H1 (cell line): Measurements from ENCODE around the gene PALM. TPM values are rescaled to one million over a fixed set of nuclear protein-coding genes. Genes with fewer than 3 reads are reported as not detected.

ENCODE experiments used
- CTCF ChIA-PET: fragments of 300-600 bp; sonication (Branson Sonifier 250); formaldehyde crosslinking; loops from one replicate; lab custom pipeline; 2021; ENCODE audit not compliant: partially characterized antibody; lab: Charles Lee
- POLR2A ChIA-PET: fragments of 300-600 bp; sonication (Branson Sonifier 250); formaldehyde crosslinking; loops from one replicate; lab custom pipeline; 2021; ENCODE audit warnings: inconsistent platforms; ENCODE audit not compliant: partially characterized antibody; lab: Charles Lee
- DNase-seq, 2 experiments: peaks; one replicate each; pipeline versions ENCODE4 v3.0.0 to v3.0.0-alpha.2; 2010 to 2022; ENCODE audit warnings: low spot score in 2 of 2, low read depth in 1 of 2, mixed read lengths in 1 of 2
- FAIRE-seq: peaks from 2 replicates; lab custom pipeline; 2011; peaks lifted over from hg19 to GRCh38; lab: Jason Lieb, UNC
- H2AFZ ChIP-seq: 2 replicates; pipeline ENCODE4 v1.8.1; 2012; ENCODE audit warnings: low read length, inconsistent platforms
- H2AK5ac ChIP-seq: 2 replicates; pipeline ENCODE4 v1.6.1; 2013; ENCODE audit warnings: low read depth, low read length
- H2BK120ac ChIP-seq: replicated peaks from 2 replicates; pipeline ENCODE3; 2013; ENCODE audit warnings: low read depth, low read length, inconsistent platforms
- H2BK12ac ChIP-seq: 2 replicates; pipeline ENCODE4 v1.6.1; 2013; ENCODE audit warnings: low read depth, low read length
- H2BK15ac ChIP-seq: 2 replicates; pipeline ENCODE4 v1.6.1; 2013; ENCODE audit warnings: low read length
- H2BK20ac ChIP-seq: 2 replicates; pipeline ENCODE4 v1.6.1; 2013; ENCODE audit warnings: low read length
- H2BK5ac ChIP-seq: 2 replicates; pipeline ENCODE4 v1.6.1; 2013; ENCODE audit warnings: low read depth, low read length
- H3K14ac ChIP-seq: 2 replicates; pipeline ENCODE4 v1.6.1; 2013; ENCODE audit warnings: inconsistent platforms; ENCODE audit not compliant: insufficient read length
- H3K18ac ChIP-seq: 2 replicates; pipeline ENCODE4 v1.6.1; 2013; ENCODE audit warnings: low read length; ENCODE audit errors: extremely low read depth
- H3K23ac ChIP-seq: 2 replicates; pipeline ENCODE4 v1.6.1; 2013; ENCODE audit warnings: inconsistent platforms; ENCODE audit not compliant: insufficient read length
- H3K23me2 ChIP-seq: 2 replicates; pipeline ENCODE4 v1.6.1; 2013; ENCODE audit warnings: low read depth, low read length
- H3K27ac ChIP-seq: 2 replicates; pipeline ENCODE4 v1.6.1; 2011; ENCODE audit warnings: low read depth, low read length, inconsistent platforms
- H3K27me3 ChIP-seq, 4 experiments: replicated peaks in 1 of 4; 1 replicate in 1 of 4; 2 replicates in 3 of 4; pipeline versions ENCODE4 v1.6.1 to v1.8.1; 2011 to 2013; ENCODE audit warnings: low read length in 3 of 4, mild to moderate bottlenecking in 3 of 4, inconsistent platforms in 2 of 4, mixed read lengths in 2 of 4, moderate library complexity in 1 of 4; ENCODE audit not compliant: control insufficient read depth in 3 of 4, insufficient read depth in 3 of 4; ENCODE audit errors: extremely low read depth in 1 of 4
- H3K36me3 ChIP-seq, 4 experiments: 2 replicates each; pipeline versions ENCODE4 v1.6.1 to v1.8.1; 2011 to 2013; ENCODE audit warnings: mild to moderate bottlenecking in 4 of 4, low read length in 3 of 4, moderate library complexity in 2 of 4, control low read depth in 1 of 4, inconsistent platforms in 1 of 4; ENCODE audit not compliant: insufficient read depth in 4 of 4, control insufficient read depth in 2 of 4
- H3K4ac ChIP-seq: replicated peaks from 2 replicates; pipeline ENCODE3; 2013; ENCODE audit warnings: low read length, low read depth, mixed read lengths, inconsistent platforms; ENCODE audit not compliant: insufficient read length
- H3K4me1 ChIP-seq, 4 experiments: replicated peaks in 1 of 4; 1 replicate in 1 of 4; 2 replicates in 3 of 4; pipeline versions ENCODE4 v1.6.1 to v1.8.1; 2011 to 2013; ENCODE audit warnings: low read length in 3 of 4, inconsistent platforms in 2 of 4, mixed read lengths in 1 of 4; ENCODE audit not compliant: insufficient read depth in 4 of 4, control insufficient read depth in 3 of 4
- H3K4me2 ChIP-seq, 2 experiments: 2 replicates each; pipeline versions ENCODE4 v1.6.1 to v1.8.1; 2011 to 2013; ENCODE audit warnings: low read depth in 2 of 2, low read length in 2 of 2, control low read depth in 1 of 2, inconsistent platforms in 1 of 2, mild to moderate bottlenecking in 1 of 2; ENCODE audit not compliant: insufficient read depth in 1 of 2
- H3K4me3 ChIP-seq, 4 experiments: fragments of 200-600, 300-600 bp in 1 of 4; sonication (generic), shearing (Covaris generic), sonication (Bioruptor Twin) in 1 of 4; 2 replicates each; pipeline versions ENCODE4 v1.5.1 to v1.8.1; 2011 to 2016; ENCODE audit warnings: low read length in 4 of 4, low read depth in 3 of 4, control low read depth in 2 of 4, inconsistent platforms in 2 of 4, mild to moderate bottlenecking in 2 of 4, mixed read lengths in 1 of 4, moderate library complexity in 1 of 4; ENCODE audit not compliant: insufficient read depth in 2 of 4; ENCODE audit errors: extremely low read depth in 1 of 4
- H3K56ac ChIP-seq: replicated peaks from 2 replicates; pipeline ENCODE3; 2013; ENCODE audit warnings: low read depth, mild to moderate bottlenecking, mixed read lengths, low read length, inconsistent platforms; ENCODE audit not compliant: insufficient read length
- H3K79me1 ChIP-seq: 2 replicates; pipeline ENCODE4 v1.6.1; 2013; ENCODE audit warnings: low read depth, low read length, control low read depth
- H3K79me2 ChIP-seq, 2 experiments: 2 replicates each; pipeline versions ENCODE4 v1.6.1 to v1.8.1; 2012 to 2013; ENCODE audit warnings: low read length in 2 of 2, mild to moderate bottlenecking in 2 of 2, inconsistent platforms in 1 of 2; ENCODE audit not compliant: insufficient read depth in 2 of 2, control insufficient read depth in 1 of 2
- H3K9ac ChIP-seq, 4 experiments: replicated peaks in 1 of 4; 1 replicate in 1 of 4; 2 replicates in 3 of 4; pipeline versions ENCODE4 v1.6.1 to v1.8.1; 2011 to 2013; ENCODE audit warnings: low read depth in 3 of 4, low read length in 3 of 4, control low read depth in 2 of 4, mild to moderate bottlenecking in 2 of 4, moderate library complexity in 2 of 4, inconsistent platforms in 1 of 4; ENCODE audit errors: extremely low read depth in 1 of 4
- H3K9me3 ChIP-seq, 2 experiments: 2 replicates each; pipeline versions ENCODE4 v1.6.1 to v1.8.1; 2012 to 2013; ENCODE audit warnings: mild to moderate bottlenecking in 2 of 2, moderate library complexity in 2 of 2, control low read depth in 1 of 2, inconsistent platforms in 1 of 2, low read depth in 1 of 2, low read length in 1 of 2, mixed read lengths in 1 of 2; ENCODE audit not compliant: insufficient read depth in 2 of 2
- H4K20me1 ChIP-seq, 2 experiments: replicated peaks in 1 of 2; 2 replicates each; pipeline versions ENCODE3 to v1.8.1; 2011 to 2013; ENCODE audit warnings: inconsistent platforms in 2 of 2, low read length in 2 of 2, mild to moderate bottlenecking in 1 of 2; ENCODE audit not compliant: insufficient read depth in 2 of 2, control insufficient read depth in 1 of 2
- H4K5ac ChIP-seq: 2 replicates; pipeline ENCODE4 v1.6.1; 2013; ENCODE audit warnings: low read length, low read depth, mixed read lengths, inconsistent platforms; ENCODE audit not compliant: insufficient read length
- H4K8ac ChIP-seq: 2 replicates; pipeline ENCODE4 v1.8.0; 2013; ENCODE audit warnings: mild to moderate bottlenecking, moderate library complexity, low read length, inconsistent platforms; ENCODE audit not compliant: insufficient read depth; ENCODE audit errors: extremely low read depth
- H4K91ac ChIP-seq: replicated peaks from 2 replicates; pipeline ENCODE3; 2013; ENCODE audit warnings: low read length, mixed read lengths, inconsistent platforms; ENCODE audit not compliant: insufficient read length
- SAP30 ChIP-seq: fragments of 300-600 bp; sonication (generic); IDR thresholded peaks from 2 replicates; pipeline ENCODE4 v1.7.1; 2012; ENCODE audit warnings: low read length, moderate library complexity, mild to moderate bottlenecking, inconsistent platforms; ENCODE audit not compliant: insufficient read depth, insufficient replicate concordance
- SP2 ChIP-seq: IDR thresholded peaks from 2 replicates; pipeline ENCODE4 v1.6.1; 2012; ENCODE audit warnings: mild to moderate bottlenecking, low read length, inconsistent platforms
- WGBS, 2 experiments: shearing (Covaris generic) in 1 of 2; methylation state at CpG; one replicate each; pipeline versions ENCODE4 v1.1.6 to v1.1.7; 2013 to 2015; ENCODE audit warnings: low lambda C conversion rate in 2 of 2, mixed read lengths in 2 of 2, inconsistent platforms in 1 of 2, low coverage in 1 of 2, missing lambda C conversion rate in 1 of 2; ENCODE audit not compliant: insufficient replicate concordance in 2 of 2, insufficient coverage in 1 of 2, insufficient read length in 1 of 2; ENCODE audit errors: extremely low coverage in 1 of 2, missing lambda C conversion rate in 1 of 2; 5-methylcytosine and 5-hydroxymethylcytosine counted together
- polyA plus RNA-seq, 7 experiments: library from polyadenylated mRNA; depleted of rRNA in 3 of 7; stranded (reverse) in 5 of 7; unstranded in 2 of 7; fragments of >200 nt in 5 of 7; fragments of 200-250 nt in 2 of 7; gene quantifications; 1 replicate in 5 of 7; 2 replicates in 1 of 7; 4 replicates in 1 of 7; pipeline versions ENCODE4 v1.2.1 to v1.2.3, GENCODE V29; 2011 to 2013; ENCODE audit warnings: missing spikeins in 2 of 7, mixed read lengths in 2 of 7
- total RNA-seq: library from RNA; stranded (reverse); fragmentation: NEBNext Ultra II Directional; extraction: Animal tissue kit (Norgen Biotek cat#: 25700); gene quantifications from 2 replicates; pipeline ENCODE4 v1.2.1, GENCODE V29; 2021

Gene PALM
- total and polyA plus RNA-seq, 2 of the 8 experiments (the other 6 are each of a cell fraction or from before 2014, with no cell fraction given), result 5.7 to 16.5 TPM

DNA sequence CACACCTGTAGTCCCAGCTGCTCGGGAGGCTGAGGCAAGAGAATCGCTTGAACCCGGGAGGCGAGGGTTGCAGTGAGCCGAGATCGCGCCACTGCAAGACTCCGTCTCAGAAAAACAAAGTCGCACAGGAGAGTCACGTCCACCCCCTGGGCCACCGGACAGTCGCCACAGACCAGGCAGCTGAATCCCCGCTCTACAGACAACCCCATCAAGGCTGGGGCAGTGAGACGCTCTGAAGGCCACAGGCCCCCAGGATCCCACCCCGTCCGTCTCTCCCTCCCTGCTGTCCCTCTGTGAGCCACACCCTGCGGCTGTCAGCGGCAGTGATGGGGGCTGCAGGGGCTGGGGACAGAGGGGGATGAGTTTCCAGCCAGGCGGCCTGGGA lies 73.1 kb downstream of the PALM start:
- Histone ChIP-seq H2AK5ac (peak overlapping the region; percentile 82; the same call in 1 of the 2 replicates), H4K5ac (peak overlapping the region; percentile 51), H3K9ac (peak overlapping the region in 1 of 4 experiments; percentile 62; a peak in 2 of 7 replicates), H4K8ac (peak overlapping the region; percentile 94; the same call in 1 of the 2 replicates), H3K23ac (no peak overlapping the region), H3K4me2 (peak overlapping the region; percentile 56 to 67), H3K56ac (no peak overlapping the region), H2BK15ac (no peak overlapping the region), H2BK20ac (peak overlapping the region; percentile 16), H2AFZ (no peak overlapping the region), H4K20me1 (no peaks in the 10 kb centered on the region), H3K27ac (peak overlapping the region; percentile 76; the same call in 1 of the 2 replicates), H2BK5ac (peak overlapping the region; percentile 89), H3K4ac (peak overlapping the region; percentile 82), H3K14ac (no peak overlapping the region), H3K4me3 (peak overlapping the region in 2 of 4 experiments; percentile 37 to 53; a peak in 5 of 8 replicates), H3K23me2 (no peaks in the 10 kb centered on the region), H3K79me2 (peaks cover 0 to 2% of the 10 kb centered on the region in 2 experiments; a peak in 2 of 4 replicates), H3K79me1 (no peaks in the 10 kb centered on the region; the same call in 1 of the 2 replicates), H2BK12ac (peak overlapping the region; percentile 95), H3K36me3 (no peaks in the 10 kb centered on the region), H3K27me3 (no peaks in the 10 kb centered on the region), H3K18ac (peak overlapping the region; percentile 79), H4K91ac (peak overlapping the region; percentile 89), H3K4me1 (peaks cover 7 to 16% (median 12%) of the 10 kb centered on the region in 4 experiments), H2BK120ac (peak overlapping the region; percentile 97), H3K9me3 (no peaks in the 10 kb centered on the region)
- ChIA-PET CTCF (interaction anchor here (0.6 to 2.5 kb wide), 4 partner anchors 9 to 1138 kb away, joined by 3 to 10 read pairs (median 4); no protein-coding TSS in a partner anchor), POLR2A (interaction anchor here (0.6 to 9.0 kb wide), 14 partner anchors 8 to 1646 kb away, joined by 3 to 61 read pairs (median 6); partner anchors contain the start of genes CFD, CNN2 and PTBP1)
- WGBS, 2 experiments, result 82% methylated on average over 17 of the region's 19 CpGs; no CpG with 5 or more reads in 1 of the 2 experiments
- FAIRE-seq (no peak), DNase-seq (no peak)
- TF ChIP-seq SAP30 (peak; percentile 11), SP2 (no peak)
